Measurements from ENCODE around the gene HIGD1C. TPM values are rescaled to one million over a fixed set of nuclear protein-coding genes. Genes with fewer than 3 reads are reported as not detected.

Gene HIGD1C
- not detected in 2 replicates for total RNA-seq

DNA sequence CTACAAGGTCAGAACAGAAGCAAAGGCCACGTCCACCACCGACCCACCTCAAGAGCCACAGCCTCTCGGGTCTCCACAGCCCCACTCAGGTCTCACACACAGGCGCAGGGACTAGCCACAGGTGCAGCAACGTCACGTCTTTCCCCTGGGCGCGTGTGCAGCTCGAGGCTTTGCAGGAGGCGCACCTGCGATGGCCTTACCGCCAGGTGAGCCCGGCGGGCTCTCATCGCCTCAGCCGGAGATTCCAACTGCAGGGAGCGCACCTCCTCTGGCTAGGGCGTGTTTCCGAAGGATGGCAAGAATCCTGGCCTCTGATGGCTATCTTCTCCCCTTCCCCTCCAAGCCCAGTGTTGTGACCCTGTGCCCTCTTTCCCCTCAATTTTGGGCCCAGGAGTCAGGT, at the start of gene HIGD1C:
Gene HIGD1C, plus strand, starts transcription at position 35 of the 400 bp plus-strand sequence. CDS start 1,455 bp downstream, outside the sequence.

Other genes starting within 250 kb of the HIGD1C start
- gene ATF1, start 188.4 kb upstream of the HIGD1C start, total RNA-seq: 37.6 and 59.1 TPM in 2 replicates
- gene TMPRSS12, start 109.6 kb upstream of the HIGD1C start, total RNA-seq: not detected in 2 replicates
- gene SLC11A2, start 73.8 kb downstream of the HIGD1C start, total RNA-seq: 65.8 and 75.5 TPM in 2 replicates
- gene LETMD1, start 95.8 kb downstream of the HIGD1C start, total RNA-seq: 45.8 and 54.7 TPM in 2 replicates
- 25.3 and 38.0 TPM in 2 replicates for gene CSRNP2, start 131.1 kb downstream of the HIGD1C start, total RNA-seq
- gene TFCP2, start 220.6 kb downstream of the HIGD1C start, total RNA-seq: 10.3 and 21.2 TPM in 2 replicates

Data from nasal cavity respiratory epithelium epithelial cell of viscerocranial mucosa (primary cell).